ENCODE results near the gene CCDC85C. TPM values are rescaled to one million over a fixed set of nuclear protein-coding genes. Genes with fewer than 3 reads are reported as not detected.
A peak's percentile ranks its signal among the peaks of the same experiment; 100 is the strongest.

Gene CCDC85C
- 10 to 100 TPM; 11.3 to 12.7 TPM for total RNA-seq

DNA sequence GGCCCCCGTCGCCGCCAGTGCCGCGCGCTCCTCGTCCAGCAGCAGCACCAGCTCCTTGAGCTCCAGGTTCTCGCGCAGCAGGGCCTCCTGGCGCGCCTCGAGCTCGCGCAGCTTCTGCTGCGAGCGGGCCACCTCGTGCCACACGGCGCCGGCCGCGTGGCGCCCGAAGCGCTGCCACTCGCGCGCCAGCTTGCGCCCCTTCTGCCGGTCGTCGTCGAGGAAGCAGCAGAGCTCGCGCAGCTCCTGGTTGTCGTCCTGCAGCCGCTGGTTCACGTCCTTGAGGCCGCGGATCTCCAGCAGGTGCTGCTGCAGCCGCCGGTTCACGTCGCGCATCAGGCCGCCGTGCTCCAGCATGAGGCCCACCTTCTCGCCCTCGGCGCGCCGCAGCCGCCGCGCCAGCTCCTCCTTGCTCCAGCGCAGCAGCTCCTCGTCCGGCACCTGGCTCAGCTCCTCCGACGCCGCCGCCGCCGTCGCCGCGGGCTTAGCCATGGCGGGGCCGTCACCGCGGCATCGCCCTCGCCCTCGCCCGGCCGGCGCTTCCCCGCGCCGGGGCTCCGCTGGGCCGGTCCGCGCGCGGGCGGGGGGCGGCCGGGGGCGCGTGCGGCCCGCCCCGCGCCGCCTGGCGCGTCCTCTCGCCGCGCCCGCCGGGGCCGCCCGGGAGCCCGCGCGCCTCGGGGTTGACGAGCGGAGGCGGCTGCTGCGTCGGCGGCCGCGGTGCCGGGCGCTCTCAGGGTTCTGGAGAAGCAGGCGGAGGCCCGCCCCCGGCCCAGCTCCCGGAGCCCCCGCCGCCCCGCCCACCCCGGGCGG lies at the start of gene CCDC85C:
Gene CCDC85C, minus strand, starts transcription at position 737 of the 807 bp plus-strand sequence. Its CDS starts 248 bp downstream, at position 489.
- Mint-ChIP-seq H3K9me3 (no peaks in the 10 kb centered on the region), H3K27ac (peak within 1 kb of the TSS; percentile 78), H3K4me1 (ENCODE audit: low read depth) (peaks cover 31% of the 10 kb centered on the region), H3K27me3 (ENCODE audit: low read depth) (peaks cover 2% of the 10 kb centered on the region), H3K4me3 (peak within 1 kb of the TSS; percentile 86), H3K36me3 (ENCODE audit: low read depth) (no peaks in the 10 kb centered on the region)
- intact Hi-C loops (cut with micrococcal nuclease): loop anchor here (1.0 kb wide), 2 partner anchors 81 to 122 kb away; partner anchors contain the start of genes CCNK and CYP46A1
- DNase-seq: peak; percentile 52
- CTCF ChIA-PET: no interaction called here

DNA sequence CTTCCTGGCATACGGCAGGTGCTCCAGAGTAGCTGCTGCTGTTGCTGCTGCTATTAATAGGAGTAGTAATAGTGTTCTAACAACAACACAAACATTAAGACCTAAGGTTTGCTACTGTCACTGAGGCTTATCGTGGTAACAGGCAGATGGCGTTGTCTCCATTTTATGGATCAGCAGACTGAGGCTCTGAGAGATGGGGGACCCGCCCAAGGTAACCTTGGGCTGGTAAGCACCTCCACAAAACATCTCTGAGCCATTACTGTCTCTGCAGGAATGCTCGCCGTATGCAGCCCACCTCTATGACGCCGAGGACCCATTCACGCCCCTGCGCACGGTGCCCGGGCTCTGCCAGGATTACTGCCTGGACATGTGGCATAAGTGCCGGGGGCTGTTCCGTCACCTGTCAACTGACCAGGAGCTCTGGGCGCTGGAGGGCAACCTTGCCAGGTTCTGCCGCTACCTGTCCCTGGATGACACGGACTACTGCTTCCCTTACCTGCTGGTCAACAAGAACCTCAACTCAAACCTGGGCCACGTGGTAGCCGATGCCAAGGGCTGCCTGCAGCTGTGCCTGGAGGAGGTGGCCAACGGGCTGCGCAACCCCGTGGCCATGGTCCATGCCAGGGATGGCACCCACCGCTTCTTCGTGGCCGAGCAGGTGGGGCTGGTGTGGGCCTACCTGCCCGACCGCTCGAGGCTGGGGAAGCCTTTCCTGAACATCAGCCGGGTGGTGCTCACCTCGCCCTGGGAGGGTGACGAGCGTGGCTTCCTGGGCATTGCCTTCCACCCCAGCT lies 48.1 kb upstream of the CCDC85C start:
- Mint-ChIP-seq H3K36me3 (ENCODE audit: low read depth) (no peaks in the 10 kb centered on the region), H3K9me3 (no peaks in the 10 kb centered on the region), H3K4me3 (no peak overlapping the region), H3K27ac (no peak overlapping the region), H3K4me1 (ENCODE audit: low read depth) (no peaks in the 10 kb centered on the region), H3K27me3 (ENCODE audit: low read depth) (peaks cover 4% of the 10 kb centered on the region)
- DNase-seq: no peak
- intact Hi-C loops (cut with micrococcal nuclease): no loop called here
- CTCF ChIA-PET: no interaction called here

- H3K27ac Mint-ChIP-seq: no peak overlapping the region
- H3K9me3 Mint-ChIP-seq: no peaks in the 10 kb centered on the region
- intact Hi-C loops (cut with micrococcal nuclease): no loop called here
- H3K27me3 Mint-ChIP-seq (ENCODE audit: low read depth): peaks cover 13% of the 10 kb centered on the region
- no peak for DNase-seq
- CTCF ChIA-PET: interaction anchor here (0.5 kb wide), 1 partner anchor 184 kb away, joined by 3 read pairs; no protein-coding TSS in a partner anchor
- no peaks in the 10 kb centered on the region for H3K36me3 Mint-ChIP-seq (ENCODE audit: low read depth)
- H3K4me3 Mint-ChIP-seq: no peak overlapping the region
- no peaks in the 10 kb centered on the region for H3K4me1 Mint-ChIP-seq (ENCODE audit: low read depth)
These were observed 46.2 kb upstream of the CCDC85C start for GRCh38 chr14:99650189-99650588.

- H3K4me3 Mint-ChIP-seq: no peak overlapping the region
- no peaks in the 10 kb centered on the region for H3K9me3 Mint-ChIP-seq
- intact Hi-C loops (cut with micrococcal nuclease): no loop called here
- no peak overlapping the region for H3K27ac Mint-ChIP-seq
- H3K27me3 Mint-ChIP-seq (ENCODE audit: low read depth): peaks cover 13% of the 10 kb centered on the region
- DNase-seq: no peak
- CTCF ChIA-PET: interaction anchor here (0.5 kb wide), 1 partner anchor 185 kb away, joined by 3 read pairs; no protein-coding TSS in a partner anchor
- H3K4me1 Mint-ChIP-seq (ENCODE audit: low read depth): no peaks in the 10 kb centered on the region
- no peaks in the 10 kb centered on the region for H3K36me3 Mint-ChIP-seq (ENCODE audit: low read depth)
These were observed 45.6 kb upstream of the CCDC85C start for GRCh38 chr14:99649643-99650042.

DNA sequence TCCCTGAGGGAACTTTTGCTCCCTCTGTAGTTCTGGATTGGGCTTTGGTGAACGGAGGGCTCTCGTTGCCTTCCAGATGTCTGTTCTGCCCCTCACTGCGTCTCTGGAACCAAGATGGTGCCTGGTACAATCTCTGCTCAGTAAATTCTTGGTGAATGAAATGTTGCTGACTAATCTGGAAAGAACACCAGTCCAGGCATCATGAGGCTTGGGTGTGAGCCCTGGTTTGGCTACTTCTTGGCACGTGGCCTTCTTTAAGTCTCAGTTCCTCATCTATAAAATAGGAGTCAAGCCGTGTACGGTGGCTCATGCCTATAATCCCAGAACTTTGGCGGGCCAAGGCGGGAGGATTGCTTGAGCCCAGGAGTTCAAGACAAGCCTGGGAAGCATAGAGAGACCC lies 45.2 kb upstream of the CCDC85C start:
- CTCF ChIA-PET: no interaction called here

DNA sequence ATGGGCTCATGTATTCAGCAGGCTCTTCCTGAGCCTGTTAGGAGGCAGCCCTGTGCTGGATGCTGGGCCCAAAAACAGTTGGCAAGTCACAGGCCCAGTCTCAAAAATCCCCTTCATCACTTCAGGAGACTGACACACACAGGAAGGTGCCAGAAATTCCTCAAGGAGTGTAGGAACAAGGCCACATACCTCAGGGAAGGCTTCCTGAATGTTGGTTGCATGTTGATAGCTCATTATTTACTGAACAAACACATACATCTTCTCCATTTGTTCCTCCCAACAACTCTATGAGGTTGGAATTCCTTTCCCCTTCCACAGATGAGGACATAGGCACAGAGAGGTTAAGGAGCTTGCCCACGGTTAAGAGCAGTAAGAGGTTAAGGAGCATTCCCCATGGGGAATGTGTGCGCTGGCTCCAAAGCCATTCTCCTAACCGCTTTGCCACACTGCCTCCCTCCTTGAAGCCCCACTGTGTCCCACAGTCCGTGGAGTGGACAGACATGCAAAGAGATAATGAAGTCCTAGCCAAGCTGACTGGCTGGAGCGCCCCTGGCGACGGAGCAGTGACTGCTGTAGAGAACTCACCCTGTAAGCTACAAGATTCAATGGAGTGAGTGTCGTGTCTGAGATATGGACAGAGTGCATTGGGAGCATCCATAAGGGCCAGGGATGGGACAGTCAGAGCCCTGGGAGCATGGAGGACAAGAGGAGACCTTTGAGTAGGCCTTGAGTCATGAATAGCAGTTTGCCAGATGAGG lies 44.2 kb upstream of the CCDC85C start:
- H3K4me3 Mint-ChIP-seq: no peak overlapping the region
- no peaks in the 10 kb centered on the region for H3K36me3 Mint-ChIP-seq (ENCODE audit: low read depth)
- CTCF ChIA-PET: no interaction called here
- DNase-seq: no peak
- no peak overlapping the region for H3K27ac Mint-ChIP-seq
- H3K9me3 Mint-ChIP-seq: no peaks in the 10 kb centered on the region
- H3K27me3 Mint-ChIP-seq (ENCODE audit: low read depth): peaks cover 18% of the 10 kb centered on the region
- intact Hi-C loops (cut with micrococcal nuclease): no loop called here
- no peaks in the 10 kb centered on the region for H3K4me1 Mint-ChIP-seq (ENCODE audit: low read depth)

More for the DNA sequence above, 45.2 kb upstream of the CCDC85C start:
- H3K27ac Mint-ChIP-seq: no peak overlapping the region
- no peaks in the 10 kb centered on the region for H3K4me1 Mint-ChIP-seq (ENCODE audit: low read depth)
- no peaks in the 10 kb centered on the region for H3K9me3 Mint-ChIP-seq
- H3K4me3 Mint-ChIP-seq: no peak overlapping the region
- peaks cover 13% of the 10 kb centered on the region for H3K27me3 Mint-ChIP-seq (ENCODE audit: low read depth)
- intact Hi-C loops (cut with micrococcal nuclease): no loop called here
- no peak for DNase-seq
- H3K36me3 Mint-ChIP-seq (ENCODE audit: low read depth): no peaks in the 10 kb centered on the region

- no peak overlapping the region for H3K4me3 Mint-ChIP-seq
- no peak overlapping the region for H3K27ac Mint-ChIP-seq
- intact Hi-C loops (cut with micrococcal nuclease): no loop called here
- H3K4me1 Mint-ChIP-seq (ENCODE audit: low read depth): no peaks in the 10 kb centered on the region
- no peaks in the 10 kb centered on the region for H3K9me3 Mint-ChIP-seq
- CTCF ChIA-PET: no interaction called here
- no peaks in the 10 kb centered on the region for H3K36me3 Mint-ChIP-seq (ENCODE audit: low read depth)
- no peak for DNase-seq
- peaks cover 18% of the 10 kb centered on the region for H3K27me3 Mint-ChIP-seq (ENCODE audit: low read depth)
These were observed 43.4 kb upstream of the CCDC85C start for GRCh38 chr14:99647411-99647810.

GRCh38 chr14:99645545-99646505 lies 41.8 kb upstream of the CCDC85C start:
- Mint-ChIP-seq H3K4me1 (ENCODE audit: low read depth) (no peaks in the 10 kb centered on the region), H3K4me3 (peak overlapping the region; percentile 3), H3K9me3 (no peaks in the 10 kb centered on the region), H3K27me3 (ENCODE audit: low read depth) (peaks cover 18% of the 10 kb centered on the region), H3K36me3 (ENCODE audit: low read depth) (no peaks in the 10 kb centered on the region), H3K27ac (no peak overlapping the region)
- CTCF ChIA-PET: no interaction called here
- intact Hi-C loops (cut with micrococcal nuclease): no loop called here
- DNase-seq: no peak

DNA sequence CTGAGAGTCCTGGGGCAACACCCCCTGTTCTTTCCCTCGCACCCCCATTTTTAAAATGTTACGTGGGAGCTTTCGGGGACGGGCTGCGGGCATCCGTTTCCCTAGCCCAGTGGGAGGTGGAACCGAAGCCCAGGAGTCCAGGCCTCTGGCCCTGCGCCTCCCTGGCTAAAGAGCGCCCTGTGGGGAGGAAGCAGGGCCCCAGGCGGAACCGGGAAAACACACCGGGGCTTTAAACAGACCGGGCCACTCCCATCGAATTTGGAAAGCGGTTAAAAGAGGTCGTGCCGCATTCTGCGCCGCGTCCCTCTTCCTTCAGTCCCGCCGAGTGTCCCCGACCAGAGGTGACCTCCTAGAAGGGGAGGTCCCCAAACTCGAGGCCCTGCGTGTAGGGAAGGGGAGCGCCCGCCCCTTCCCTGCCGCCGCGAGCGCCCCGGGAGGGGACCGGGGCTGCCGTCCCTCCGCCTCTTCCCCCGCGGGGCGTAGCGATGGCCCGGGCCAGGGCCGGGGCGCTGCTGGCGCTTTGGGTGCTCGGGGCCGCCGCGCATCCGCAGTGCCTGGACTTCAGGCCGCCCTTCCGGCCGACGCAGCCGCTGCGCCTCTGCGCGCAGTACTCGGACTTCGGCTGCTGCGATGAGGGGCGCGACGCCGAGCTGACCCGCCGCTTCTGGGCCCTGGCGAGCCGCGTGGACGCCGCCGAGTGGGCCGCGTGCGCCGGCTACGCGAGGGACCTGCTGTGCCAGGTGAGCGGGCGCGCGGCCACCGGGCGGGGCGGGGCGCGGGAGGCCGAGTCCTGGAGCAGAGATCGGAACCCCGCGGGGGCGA lies 40.9 kb upstream of the CCDC85C start, which contains the start of gene HHIPL1:
Gene HHIPL1, plus strand, starts transcription at position 407 of the 822 bp plus-strand sequence. Its CDS starts 79 bp downstream, at position 486.
- Mint-ChIP-seq H3K27me3 (ENCODE audit: low read depth) (peaks cover 18% of the 10 kb centered on the region), H3K9me3 (no peaks in the 10 kb centered on the region), H3K4me3 (peak within 1 kb of the TSS; percentile 3), H3K36me3 (ENCODE audit: low read depth) (no peaks in the 10 kb centered on the region), H3K4me1 (ENCODE audit: low read depth) (no peaks in the 10 kb centered on the region), H3K27ac (no peak within 1 kb of the TSS)
- intact Hi-C loops (cut with micrococcal nuclease): no loop called here
- CTCF ChIA-PET: no interaction called here
- no peak for DNase-seq

GRCh38 chr14:99644035-99644587 lies 40.1 kb upstream of the CCDC85C start:
- Mint-ChIP-seq H3K4me1 (ENCODE audit: low read depth) (no peaks in the 10 kb centered on the region), H3K36me3 (ENCODE audit: low read depth) (no peaks in the 10 kb centered on the region), H3K4me3 (no peak overlapping the region), H3K9me3 (no peaks in the 10 kb centered on the region), H3K27ac (no peak overlapping the region), H3K27me3 (ENCODE audit: low read depth) (peaks cover 18% of the 10 kb centered on the region)
- CTCF ChIA-PET: no interaction called here
- DNase-seq: no peak
- intact Hi-C loops (cut with micrococcal nuclease): no loop called here

Data from activated naive CD4-positive, alpha-beta T cell treated with anti-CD3 and anti-CD28 coated beads for 36 hours (primary cell).